Measurements from ENCODE around the gene A4GALT. TPM values are rescaled to one million over a fixed set of nuclear protein-coding genes. Genes with fewer than 3 reads are reported as not detected.

The A4GALT gene
- total and polyA plus RNA-seq, 2 of the 13 experiments (the other 11 are each of a cell fraction or from before 2014, with no cell fraction given): 0.09 to 1.1 TPM

- BruUV-seq (replicated peaks): no TSS peak
- Histone ChIP-seq H3K9ac (ENCODE audit: insufficient read depth, low read depth, low read length) (no peak overlapping the region), H3K27ac (ENCODE audit: extremely low read length, insufficient read depth, low read length) (no peak overlapping the region), H3K27me3 (ENCODE audit: control insufficient read depth in 1 of 2, insufficient read depth in 2 of 2, low read length in 2 of 2) (peaks cover 0 to 14% of the 10 kb centered on the region in 2 experiments; a peak in 1 of 5 replicates), H2AFZ (ENCODE audit: low read length) (no peak overlapping the region), H3K36me3 (replicated peaks in 1 of 2; ENCODE audit: control insufficient read depth in 1 of 2, insufficient read depth in 2 of 2, low read length in 2 of 2) (no peaks in the 10 kb centered on the region), H3K4me3 (replicated peaks in 1 of 3; ENCODE audit: insufficient read depth in 1 of 3, low read depth in 2 of 3, low read length in 3 of 3) (no peak overlapping the region), H3K4me2 (ENCODE audit: low read depth, low read length) (no peak overlapping the region), H3K9me3 (ENCODE audit: low read length) (no peaks in the 10 kb centered on the region), H3K4me1 (ENCODE audit: insufficient read depth, low read length) (0 out of 2 replicates have a peak, but pooled peaks cover 6% of the 10 kb centered on the region), H4K20me1 (ENCODE audit: insufficient read depth, low read length) (no peaks in the 10 kb centered on the region), H3K79me2 (ENCODE audit: insufficient read depth, low read length) (no peaks in the 10 kb centered on the region)
- ChIA-PET POLR2A (no interaction called here), CTCF (ENCODE audit: low intra/inter-chr PET ratio, low total read pairs) (no interaction called here)
- in situ Hi-C loops (cut with HindIII; ENCODE audit: extremely low pct_ligation_motif_present, low pct_unique_long_range_greater_than_20kb): no loop called here
- WGBS (ENCODE audit: low lambda C conversion rate): 30% methylated on average over 9 of the region's 11 CpGs
- TF ChIP-seq ZNF484 (CRISPR knock-in tag; IDR thresholded peaks at IDR 0.05; ENCODE audit: borderline replicate concordance, low read depth) (no peak), AGO2 (optimal IDR thresholded peaks at IDR 0.05; ENCODE audit: low read depth, low read length) (no peak), SMARCE1 (IDR thresholded peaks at IDR 0.05; ENCODE audit: borderline replicate concordance) (no peak)
- TF ChIP-seq, protein P1, sequence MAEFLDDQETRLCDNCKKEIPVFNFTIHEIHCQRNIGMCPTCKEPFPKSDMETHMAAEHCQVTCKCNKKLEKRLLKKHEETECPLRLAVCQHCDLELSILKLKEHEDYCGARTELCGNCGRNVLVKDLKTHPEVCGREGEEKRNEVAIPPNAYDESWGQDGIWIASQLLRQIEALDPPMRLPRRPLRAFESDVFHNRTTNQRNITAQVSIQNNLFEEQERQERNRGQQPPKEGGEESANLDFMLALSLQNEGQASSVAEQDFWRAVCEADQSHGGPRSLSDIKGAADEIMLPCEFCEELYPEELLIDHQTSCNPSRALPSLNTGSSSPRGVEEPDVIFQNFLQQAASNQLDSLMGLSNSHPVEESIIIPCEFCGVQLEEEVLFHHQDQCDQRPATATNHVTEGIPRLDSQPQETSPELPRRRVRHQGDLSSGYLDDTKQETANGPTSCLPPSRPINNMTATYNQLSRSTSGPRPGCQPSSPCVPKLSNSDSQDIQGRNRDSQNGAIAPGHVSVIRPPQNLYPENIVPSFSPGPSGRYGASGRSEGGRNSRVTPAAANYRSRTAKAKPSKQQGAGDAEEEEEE (CRISPR knock-in tag; IDR thresholded peaks at IDR 0.05; ENCODE audit: borderline replicate concordance): no peak
- TF ChIP-seq, protein P2, sequence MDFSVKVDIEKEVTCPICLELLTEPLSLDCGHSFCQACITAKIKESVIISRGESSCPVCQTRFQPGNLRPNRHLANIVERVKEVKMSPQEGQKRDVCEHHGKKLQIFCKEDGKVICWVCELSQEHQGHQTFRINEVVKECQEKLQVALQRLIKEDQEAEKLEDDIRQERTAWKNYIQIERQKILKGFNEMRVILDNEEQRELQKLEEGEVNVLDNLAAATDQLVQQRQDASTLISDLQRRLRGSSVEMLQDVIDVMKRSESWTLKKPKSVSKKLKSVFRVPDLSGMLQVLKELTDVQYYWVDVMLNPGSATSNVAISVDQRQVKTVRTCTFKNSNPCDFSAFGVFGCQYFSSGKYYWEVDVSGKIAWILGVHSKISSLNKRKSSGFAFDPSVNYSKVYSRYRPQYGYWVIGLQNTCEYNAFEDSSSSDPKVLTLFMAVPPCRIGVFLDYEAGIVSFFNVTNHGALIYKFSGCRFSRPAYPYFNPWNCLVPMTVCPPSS (IDR thresholded peaks at IDR 0.05): no peak
- ATAC-seq (no peak), FAIRE-seq (no peak), DNase-seq (ENCODE audit: low spot score) (no peak)
- intact Hi-C loops (cut with micrococcal nuclease; ENCODE audit: unreplicated experiment): no loop called here
Observed at GRCh38 chr22:42664976-42665831, 55.5 kb downstream of the A4GALT start.

Data from HepG2 (cell line).